Osteoblast (primary cell): ENCODE results near the gene IDNK. TPM values are rescaled to one million over a fixed set of nuclear protein-coding genes. Genes with fewer than 3 reads are reported as not detected.

Experiments
- DNase-seq: peaks from one replicate; pipeline ENCODE4 v3.0.0; 2011; ENCODE audit warnings: low spot score, mixed read lengths; ENCODE audit not compliant: insufficient read length; ENCODE audit errors: missing footprints
- H2AFZ ChIP-seq: 2 replicates; pipeline ENCODE4 v1.6.0; 2011; ENCODE audit warnings: mild to moderate bottlenecking, low read length
- H3K27ac ChIP-seq: 2 replicates; pipeline ENCODE4 v1.5.1; 2011; ENCODE audit warnings: mild to moderate bottlenecking, low read depth, low read length, moderate library complexity
- H3K27me3 ChIP-seq: 2 replicates; pipeline ENCODE4 v1.6.0; 2012; ENCODE audit warnings: mild to moderate bottlenecking, control low read depth, inconsistent platforms, low read length, moderate library complexity; ENCODE audit not compliant: insufficient read depth
- H3K36me3 ChIP-seq: 2 replicates; pipeline ENCODE4 v1.5.1; 2011; ENCODE audit warnings: mild to moderate bottlenecking, low read length, control low read depth, moderate library complexity; ENCODE audit not compliant: insufficient read depth
- H3K4me1 ChIP-seq: 2 replicates; pipeline ENCODE4 v1.5.1; 2011; ENCODE audit warnings: mild to moderate bottlenecking, low read length, control low read depth, moderate library complexity; ENCODE audit not compliant: insufficient read depth
- H3K4me2 ChIP-seq: 2 replicates; pipeline ENCODE4 v1.6.0; 2011; ENCODE audit warnings: mild to moderate bottlenecking, low read length; ENCODE audit not compliant: insufficient read depth
- H3K4me3 ChIP-seq: fragments of 200-600 bp; sonication (generic); 3 replicates; pipeline ENCODE4 v1.5.1; 2012; ENCODE audit warnings: mild to moderate bottlenecking, low read length, inconsistent platforms; ENCODE audit not compliant: insufficient read depth
- H3K79me2 ChIP-seq: 2 replicates; pipeline ENCODE4 v1.6.0; 2012; ENCODE audit warnings: mild to moderate bottlenecking, low read length, control low read depth, inconsistent platforms; ENCODE audit not compliant: insufficient read depth
- H3K9me3 ChIP-seq: 2 replicates; pipeline ENCODE4 v1.5.1; 2011; ENCODE audit warnings: low read depth, low read length, control low read depth
- H4K20me1 ChIP-seq: 2 replicates; pipeline ENCODE4 v1.6.0; 2012; ENCODE audit warnings: mild to moderate bottlenecking, low read length, control low read depth; ENCODE audit not compliant: insufficient read depth
- CTCF ChIP-seq: IDR thresholded peaks from 2 replicates; pipeline ENCODE4 v1.5.1; 2011; ENCODE audit warnings: mild to moderate bottlenecking, low read depth, low read length, moderate library complexity; ENCODE audit errors: extremely low read depth
- total RNA-seq: library from RNA; depleted of rRNA; stranded (reverse); fragments of >200 nt; gene quantifications from 2 replicates; pipeline ENCODE4 v1.2.3, GENCODE V29; 2012

The IDNK gene
- total RNA-seq, 1 donor: 4.0 TPM

GRCh38 chr9:83633676-83634075, 10.7 kb downstream of the IDNK start:
- no peak for TF ChIP-seq CTCF
- Histone ChIP-seq H3K4me3 (no peak overlapping the region), H3K4me2 (no peak overlapping the region), H3K9me3 (no peaks in the 10 kb centered on the region), H3K4me1 (no peaks in the 10 kb centered on the region), H2AFZ (no peak overlapping the region), H3K36me3 (peaks cover 9% of the 10 kb centered on the region), H3K27me3 (no peaks in the 10 kb centered on the region), H4K20me1 (no peaks in the 10 kb centered on the region), H3K79me2 (no peaks in the 10 kb centered on the region), H3K27ac (no peak overlapping the region)
- DNase-seq: no peak

- Histone ChIP-seq H3K36me3 (no peaks in the 10 kb centered on the region), H3K9me3 (no peaks in the 10 kb centered on the region), H3K4me1 (no peaks in the 10 kb centered on the region), H2AFZ (no peak overlapping the region), H3K79me2 (no peaks in the 10 kb centered on the region), H3K27ac (no peak overlapping the region), H3K4me3 (no peak overlapping the region), H3K27me3 (no peaks in the 10 kb centered on the region), H4K20me1 (no peaks in the 10 kb centered on the region), H3K4me2 (no peak overlapping the region)
- no peak for DNase-seq
- no peak for TF ChIP-seq CTCF
These were observed 13.9 kb downstream of the IDNK start for GRCh38 chr9:83636813-83637212.

GRCh38 chr9:83637389-83637788, 14.4 kb downstream of the IDNK start:
- no peak for TF ChIP-seq CTCF
- no peaks in the 10 kb centered on the region for H3K27me3 ChIP-seq

GRCh38 chr9:83639266-83639665, 16.3 kb downstream of the IDNK start:
- Histone ChIP-seq H3K79me2 (no peaks in the 10 kb centered on the region), H3K4me2 (no peak overlapping the region), H3K4me3 (no peak overlapping the region), H4K20me1 (no peaks in the 10 kb centered on the region), H3K27me3 (no peaks in the 10 kb centered on the region), H2AFZ (no peak overlapping the region), H3K9me3 (no peaks in the 10 kb centered on the region), H3K36me3 (no peaks in the 10 kb centered on the region), H3K27ac (no peak overlapping the region), H3K4me1 (no peaks in the 10 kb centered on the region)
- DNase-seq: no peak
- TF ChIP-seq CTCF: no peak

More at GRCh38 chr9:83637389-83637788, 14.4 kb downstream of the IDNK start:
- H3K4me2 ChIP-seq: no peak overlapping the region
- H3K27ac ChIP-seq: no peak overlapping the region
- H3K4me3 ChIP-seq: no peak overlapping the region
- H3K9me3 ChIP-seq: no peaks in the 10 kb centered on the region
- H3K36me3 ChIP-seq: no peaks in the 10 kb centered on the region
- no peak overlapping the region for H2AFZ ChIP-seq
- no peak for DNase-seq
- H3K79me2 ChIP-seq: no peaks in the 10 kb centered on the region
- no peaks in the 10 kb centered on the region for H4K20me1 ChIP-seq
- no peaks in the 10 kb centered on the region for H3K4me1 ChIP-seq
